GM18909 (cell line): ENCODE data around the gene MAP1B.

Source experiments
- ATAC-seq: cut with Tn5 transposase; IDR thresholded peaks from one replicate; pipeline ENCODE4 v1.9.1; 2021; ENCODE audit warnings: mild to moderate bottlenecking; ENCODE audit not compliant: unreplicated experiment, poor library complexity

The MAP1B gene

GRCh38 chr5:72241346-72242003 lies 134.2 kb downstream of the MAP1B start:
- ATAC-seq: no peak

- no peak for ATAC-seq
Measured at GRCh38 chr5:72242796-72243475, 135.7 kb downstream of the MAP1B start.

DNA sequence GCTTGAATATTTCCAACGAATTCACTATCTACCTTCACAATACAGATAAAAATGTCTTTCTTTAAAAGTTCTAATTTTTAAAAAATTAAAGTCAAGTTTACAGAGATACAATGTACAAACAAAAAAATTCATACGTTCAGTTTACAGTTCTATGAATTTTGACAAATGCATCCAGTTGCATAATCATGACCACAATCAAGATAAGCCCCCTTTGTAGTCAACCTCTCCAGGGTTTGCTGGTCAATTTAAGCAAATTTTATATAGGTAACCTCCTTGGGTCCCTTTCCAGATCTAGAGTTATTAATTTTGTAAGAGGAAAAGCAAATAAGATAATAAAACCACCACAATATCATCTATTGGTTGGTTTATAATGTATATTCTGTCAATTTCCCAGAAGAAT lies 136.4 kb downstream of the MAP1B start:
- ATAC-seq: no peak

GRCh38 chr5:72244862-72245371 lies 137.6 kb downstream of the MAP1B start:
- ATAC-seq: peak; percentile 93

GRCh38 chr5:72245546-72245945 lies 138.3 kb downstream of the MAP1B start:
- no peak for ATAC-seq

DNA sequence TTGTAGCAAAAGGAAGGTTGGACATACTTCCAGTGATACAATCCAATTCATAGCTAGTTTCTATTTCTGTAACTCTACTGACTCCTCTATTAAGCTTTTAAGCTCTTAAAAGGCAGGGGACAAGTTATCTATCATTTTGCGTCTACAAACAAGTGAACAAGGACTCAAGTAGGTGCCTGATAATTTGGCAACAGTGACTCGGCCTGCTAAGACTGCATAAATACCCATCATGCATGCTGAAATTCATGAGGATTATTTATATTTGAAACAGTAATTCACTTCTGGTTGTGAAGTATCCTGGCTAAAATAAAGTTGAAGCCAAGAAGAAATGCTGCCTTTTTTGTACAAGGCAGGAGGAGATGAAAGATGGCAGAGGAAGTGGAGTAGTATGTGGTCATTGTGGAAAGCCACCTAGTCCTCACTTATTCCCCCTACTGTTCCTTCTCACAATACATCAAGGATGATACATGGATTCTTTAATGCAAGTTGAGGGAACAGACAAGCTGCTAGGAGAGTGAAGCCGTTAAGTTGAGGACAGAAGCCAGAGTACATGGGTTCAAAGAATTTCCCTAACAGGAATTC lies 138.8 kb downstream of the MAP1B start:
- no peak for ATAC-seq

- no peak for ATAC-seq
Measured at GRCh38 chr5:72246954-72247442, 139.7 kb downstream of the MAP1B start.

GRCh38 chr5:72248410-72248981 lies 141.2 kb downstream of the MAP1B start:
- ATAC-seq: no peak

DNA sequence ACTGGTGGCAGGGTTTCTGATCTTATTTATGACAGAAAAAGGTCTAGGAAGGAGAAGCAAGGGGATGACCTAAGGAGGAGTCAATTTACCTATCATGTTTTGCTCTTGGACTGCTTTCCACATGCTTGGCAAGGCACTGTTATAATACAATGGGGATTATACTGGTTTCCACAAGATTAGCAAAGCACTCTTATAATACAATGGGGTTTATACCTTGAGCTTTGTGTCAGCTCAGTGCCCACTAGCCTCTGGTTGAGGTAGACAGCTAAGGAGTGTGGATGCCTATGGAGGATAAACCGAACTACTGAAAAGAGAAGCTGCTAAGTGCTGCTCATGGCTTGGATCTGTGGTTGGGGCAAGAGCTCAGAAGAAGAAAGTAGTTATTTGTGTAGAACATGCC lies 144.1 kb downstream of the MAP1B start:
- no peak for ATAC-seq

DNA sequence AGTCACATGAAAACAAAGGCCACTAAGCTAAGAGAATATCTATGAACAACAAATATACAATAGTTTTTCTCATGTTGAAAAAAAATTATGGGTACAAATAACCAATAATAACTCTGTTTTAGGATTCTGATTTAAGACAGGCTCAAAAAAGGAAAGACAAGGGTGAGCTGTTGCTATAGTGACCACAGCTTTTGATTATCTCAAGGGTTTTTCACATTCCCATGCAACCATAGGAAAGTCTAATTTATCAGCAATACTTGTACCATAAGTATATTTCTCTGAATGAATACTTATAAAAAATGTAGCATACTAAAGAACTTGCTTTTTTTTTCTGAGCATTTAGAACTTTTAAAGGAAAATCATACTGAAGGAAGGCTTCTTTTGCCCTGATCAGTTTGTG lies 144.7 kb downstream of the MAP1B start:
- ATAC-seq: no peak

DNA sequence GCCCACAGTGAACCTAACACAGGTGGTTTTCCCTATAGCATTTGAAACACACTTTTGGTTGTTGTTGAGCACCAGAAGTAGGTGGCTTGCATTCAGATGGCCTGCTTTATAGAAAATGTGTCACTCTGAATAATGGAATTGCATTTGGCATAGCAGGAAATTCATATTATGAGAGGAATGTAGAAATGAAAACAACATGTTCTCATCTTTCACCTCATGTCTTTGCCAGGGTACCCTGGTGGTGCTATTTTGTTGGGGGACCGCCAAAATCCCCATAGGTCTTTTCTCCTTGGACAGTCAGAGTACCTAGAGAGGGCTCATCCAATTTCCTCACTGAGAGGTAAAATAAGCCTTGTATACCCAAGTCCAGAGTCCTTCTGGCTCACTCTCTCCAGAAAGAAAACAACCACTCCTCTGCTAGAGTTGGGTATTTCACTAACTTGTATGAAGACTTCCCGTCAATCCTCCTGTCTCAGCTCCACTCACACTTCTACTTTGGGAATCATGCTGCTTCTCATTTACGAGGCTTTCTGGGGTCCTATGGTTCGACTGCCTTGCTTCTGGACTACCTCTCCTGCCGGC lies 145.4 kb downstream of the MAP1B start:
- ATAC-seq: no peak

DNA sequence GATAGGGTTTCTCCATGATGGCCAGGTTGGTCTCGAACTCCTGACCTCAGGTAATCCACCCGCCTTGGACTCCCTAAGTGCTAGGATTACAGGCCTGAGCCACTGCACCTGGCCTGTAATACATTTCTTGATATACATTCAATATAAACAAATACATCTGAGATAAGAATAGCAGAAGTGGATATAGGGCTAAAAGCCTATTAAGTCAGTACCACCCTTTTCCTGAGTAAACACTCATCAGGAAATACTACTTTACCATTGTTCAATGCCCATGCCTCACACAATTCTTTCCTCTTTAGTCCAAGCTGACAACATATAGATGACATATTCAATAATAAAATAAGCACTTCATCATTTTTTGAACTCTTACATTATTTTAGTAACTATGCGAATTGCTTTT lies 148.0 kb downstream of the MAP1B start:
- no peak for ATAC-seq

- ATAC-seq: no peak
Measured at GRCh38 chr5:72255670-72256069, 148.4 kb downstream of the MAP1B start.

DNA sequence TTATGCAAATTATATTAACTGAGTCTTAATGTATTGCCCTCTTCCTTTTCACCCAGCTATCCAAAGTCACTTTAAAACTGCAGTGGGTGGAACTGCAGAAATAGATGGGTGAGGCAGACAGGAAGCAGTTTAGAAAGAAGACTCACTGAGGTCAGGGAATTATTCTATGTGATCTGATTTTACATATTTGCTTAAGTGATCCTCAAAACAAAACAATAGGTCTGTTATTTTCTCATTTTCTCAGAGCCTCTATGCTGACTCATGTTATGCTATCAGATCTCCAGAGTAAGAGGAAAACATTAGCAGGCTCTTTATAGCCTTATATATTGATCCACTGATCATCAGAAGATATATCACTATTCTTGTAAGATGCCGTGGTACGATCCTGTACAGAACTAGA lies 149.3 kb downstream of the MAP1B start:
- ATAC-seq: no peak
